ENCODE measurements around the gene ZNG1C.
"Not testable (repeated sequence)": the region's sequence is repeated elsewhere in the genome, so short reads cannot be mapped to it uniquely, and the experiment has no call there.

The ZNG1C gene

DNA sequence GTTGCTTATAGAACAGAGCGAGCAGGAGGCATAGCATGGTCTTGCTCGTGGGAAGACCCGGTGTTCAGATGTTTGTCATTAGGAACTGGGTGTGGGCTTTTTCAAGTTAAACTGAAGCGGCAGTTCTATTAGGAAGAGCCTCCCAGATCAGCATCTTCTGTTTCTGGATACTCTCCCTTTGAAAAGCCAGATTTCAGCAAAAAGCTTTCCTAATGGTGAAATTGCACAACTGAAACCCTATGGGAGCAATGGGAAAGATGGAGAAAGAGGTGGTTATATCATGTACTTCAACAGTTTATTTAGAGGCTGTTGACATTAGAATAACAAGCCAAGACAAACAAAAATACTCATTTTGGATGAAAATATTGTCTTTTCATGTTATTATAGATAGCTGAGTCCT is 102.2 kb downstream of the ZNG1C start:
- not testable (repeated sequence) for DNase-seq
